Measurements from ENCODE around the gene KRT1.

Gene KRT1

GRCh38 chr12:52681526-52682380, 1.5 kb upstream of the KRT1 start:
- TF ChIP-seq LEF1 (IDR thresholded peaks at IDR 0.05; ENCODE audit: borderline replicate concordance): no peak
- TF ChIP-seq SUZ12 (IDR thresholded peaks at IDR 0.05): no peak
- TF ChIP-seq ZNF384 (IDR thresholded peaks at IDR 0.05): no peak
- TF ChIP-seq SP1 (IDR thresholded peaks at IDR 0.05): no peak
- POLR2A ChIA-PET: no interaction called here
- CTCF ChIA-PET: no interaction called here
- DNase-seq (ENCODE audit: extremely low spot score): no peak

- ChIA-PET CTCF (interaction anchor here (1.4 kb wide), 2 partner anchors 13 to 186 kb away, joined by 3 to 4 read pairs; no protein-coding TSS in a partner anchor), POLR2A (no interaction called here)
- no peak for DNase-seq (ENCODE audit: extremely low spot score)
- TF ChIP-seq SUZ12 (IDR thresholded peaks at IDR 0.05) (no peak), SP1 (IDR thresholded peaks at IDR 0.05) (no peak), ZNF384 (IDR thresholded peaks at IDR 0.05) (no peak), TARDBP (IDR thresholded peaks at IDR 0.05) (no peak), ARNT (IDR thresholded peaks at IDR 0.05) (no peak), FOXK2 (IDR thresholded peaks at IDR 0.05) (no peak), CTBP1 (IDR thresholded peaks at IDR 0.05; ENCODE audit: borderline replicate concordance) (no peak), FOXA1 (IDR thresholded peaks at IDR 0.05) (no peak), NFRKB (IDR thresholded peaks at IDR 0.05) (no peak), PKNOX1 (IDR thresholded peaks at IDR 0.05) (no peak), ELF4 (IDR thresholded peaks at IDR 0.05) (no peak), BHLHE40 (IDR thresholded peaks at IDR 0.05; ENCODE audit: borderline replicate concordance) (no peak), HDGF (IDR thresholded peaks at IDR 0.05; ENCODE audit: borderline replicate concordance) (no peak), FOXM1 (IDR thresholded peaks at IDR 0.05; ENCODE audit: borderline replicate concordance) (no peak), L3MBTL2 (conservative IDR thresholded peaks at IDR 0.05) (no peak), LEF1 (IDR thresholded peaks at IDR 0.05; ENCODE audit: borderline replicate concordance) (no peak)
Measured at GRCh38 chr12:52679875-52680274, 332 bp downstream of the KRT1 start.

GRCh38 chr12:52677671-52678070, 2.5 kb downstream of the KRT1 start:
- TF ChIP-seq TARDBP (IDR thresholded peaks at IDR 0.05) (no peak), SP1 (IDR thresholded peaks at IDR 0.05) (no peak), SUZ12 (IDR thresholded peaks at IDR 0.05) (no peak)
- CTCF ChIA-PET: no interaction called here
- no peak for DNase-seq (ENCODE audit: extremely low spot score)
- POLR2A ChIA-PET: no interaction called here

GRCh38 chr12:52677126-52677525, 3.1 kb downstream of the KRT1 start:
- CTCF ChIA-PET: no interaction called here

GRCh38 chr12:52676163-52676562, 4.0 kb downstream of the KRT1 start:
- CTCF ChIA-PET: no interaction called here
- no peak for DNase-seq (ENCODE audit: extremely low spot score)
- POLR2A ChIA-PET: no interaction called here
- no peak for TF ChIP-seq ELF4 (IDR thresholded peaks at IDR 0.05)
- TF ChIP-seq SUZ12 (IDR thresholded peaks at IDR 0.05): no peak
- TF ChIP-seq FOXK2 (IDR thresholded peaks at IDR 0.05): no peak
- no peak for TF ChIP-seq LEF1 (IDR thresholded peaks at IDR 0.05; ENCODE audit: borderline replicate concordance)
- TF ChIP-seq CTBP1 (IDR thresholded peaks at IDR 0.05; ENCODE audit: borderline replicate concordance): no peak
- TF ChIP-seq ZNF384 (IDR thresholded peaks at IDR 0.05): no peak
- no peak for TF ChIP-seq L3MBTL2 (conservative IDR thresholded peaks at IDR 0.05)
- TF ChIP-seq SP1 (IDR thresholded peaks at IDR 0.05): no peak
- no peak for TF ChIP-seq FOXA1 (IDR thresholded peaks at IDR 0.05)
- TF ChIP-seq BHLHE40 (IDR thresholded peaks at IDR 0.05; ENCODE audit: borderline replicate concordance): no peak
- no peak for TF ChIP-seq PKNOX1 (IDR thresholded peaks at IDR 0.05)
- TF ChIP-seq HDGF (IDR thresholded peaks at IDR 0.05; ENCODE audit: borderline replicate concordance): no peak
- TF ChIP-seq TARDBP (IDR thresholded peaks at IDR 0.05): no peak
- TF ChIP-seq NFRKB (IDR thresholded peaks at IDR 0.05): no peak
- TF ChIP-seq ARNT (IDR thresholded peaks at IDR 0.05): no peak
- TF ChIP-seq FOXM1 (IDR thresholded peaks at IDR 0.05; ENCODE audit: borderline replicate concordance): no peak

More at GRCh38 chr12:52677126-52677525, 3.1 kb downstream of the KRT1 start:
- POLR2A ChIA-PET: no interaction called here
- TF ChIP-seq FOXA1 (IDR thresholded peaks at IDR 0.05) (no peak), ARNT (IDR thresholded peaks at IDR 0.05) (no peak), PKNOX1 (IDR thresholded peaks at IDR 0.05) (no peak), ELF4 (IDR thresholded peaks at IDR 0.05) (no peak), HDGF (IDR thresholded peaks at IDR 0.05; ENCODE audit: borderline replicate concordance) (no peak), FOXK2 (IDR thresholded peaks at IDR 0.05) (no peak), SUZ12 (IDR thresholded peaks at IDR 0.05) (no peak), LEF1 (IDR thresholded peaks at IDR 0.05; ENCODE audit: borderline replicate concordance) (no peak), NFRKB (IDR thresholded peaks at IDR 0.05) (no peak), CTBP1 (IDR thresholded peaks at IDR 0.05; ENCODE audit: borderline replicate concordance) (no peak), SP1 (IDR thresholded peaks at IDR 0.05) (no peak), TARDBP (IDR thresholded peaks at IDR 0.05) (no peak), L3MBTL2 (conservative IDR thresholded peaks at IDR 0.05) (no peak), FOXM1 (IDR thresholded peaks at IDR 0.05; ENCODE audit: borderline replicate concordance) (no peak), BHLHE40 (IDR thresholded peaks at IDR 0.05; ENCODE audit: borderline replicate concordance) (no peak), ZNF384 (IDR thresholded peaks at IDR 0.05) (no peak)
- DNase-seq (ENCODE audit: extremely low spot score): no peak

- POLR2A ChIA-PET: no interaction called here
- no peak for TF ChIP-seq CTBP1 (IDR thresholded peaks at IDR 0.05; ENCODE audit: borderline replicate concordance)
- TF ChIP-seq FOXK2 (IDR thresholded peaks at IDR 0.05): no peak
- no peak for TF ChIP-seq LEF1 (IDR thresholded peaks at IDR 0.05; ENCODE audit: borderline replicate concordance)
- TF ChIP-seq L3MBTL2 (conservative IDR thresholded peaks at IDR 0.05): no peak
- TF ChIP-seq FOXM1 (IDR thresholded peaks at IDR 0.05; ENCODE audit: borderline replicate concordance): no peak
- CTCF ChIA-PET: interaction anchor here (0.6 kb wide), 1 partner anchor 210 kb away, joined by 3 read pairs; no protein-coding TSS in a partner anchor
- no peak for DNase-seq (ENCODE audit: extremely low spot score)
Measured at GRCh38 chr12:52675301-52675701, 4.9 kb downstream of the KRT1 start.
